ENCODE data around the gene LRP1B.

LRP1B gene

GRCh38 chr2:140203347-140203746, 1927.5 kb downstream of the LRP1B start:
- no peak for TF ChIP-seq CTCF (IDR thresholded peaks at IDR 0.05)
- H3K27ac ChIP-seq: no peak overlapping the region

GRCh38 chr2:140201572-140201971, 1929.2 kb downstream of the LRP1B start:
- Histone ChIP-seq H3K9me3 (no peaks in the 10 kb centered on the region), H3K4me1 (ENCODE audit: control insufficient read depth in 1 of 2, insufficient read depth in 1 of 2, low read depth in 1 of 2, low read length in 1 of 2) (no peaks in the 10 kb centered on the region), H3K27me3 (no peaks in the 10 kb centered on the region), H3K27ac (no peak overlapping the region), H3K36me3 (no peaks in the 10 kb centered on the region), H3K4me3 (ENCODE audit: low read depth in 1 of 2, low read length in 1 of 2) (no peak overlapping the region)
- no peak for TF ChIP-seq CTCF (IDR thresholded peaks at IDR 0.05)

More at GRCh38 chr2:140203347-140203746, 1927.5 kb downstream of the LRP1B start:
- no peaks in the 10 kb centered on the region for H3K27me3 ChIP-seq
- H3K4me1 ChIP-seq (ENCODE audit: control insufficient read depth in 1 of 2, insufficient read depth in 1 of 2, low read depth in 1 of 2, low read length in 1 of 2): no peaks in the 10 kb centered on the region
- no peaks in the 10 kb centered on the region for H3K36me3 ChIP-seq
- H3K4me3 ChIP-seq (ENCODE audit: low read depth in 1 of 2, low read length in 1 of 2): no peak overlapping the region
- H3K9me3 ChIP-seq: no peaks in the 10 kb centered on the region

GRCh38 chr2:140200764-140201163, 1930.1 kb downstream of the LRP1B start:
- H3K36me3 ChIP-seq: no peaks in the 10 kb centered on the region
- H3K9me3 ChIP-seq: no peaks in the 10 kb centered on the region
- TF ChIP-seq CTCF (IDR thresholded peaks at IDR 0.05): no peak
- H3K27ac ChIP-seq: no peak overlapping the region
- H3K27me3 ChIP-seq: no peaks in the 10 kb centered on the region
- no peak overlapping the region for H3K4me3 ChIP-seq (ENCODE audit: low read depth in 1 of 2, low read length in 1 of 2)
- H3K4me1 ChIP-seq (ENCODE audit: control insufficient read depth in 1 of 2, insufficient read depth in 1 of 2, low read depth in 1 of 2, low read length in 1 of 2): no peaks in the 10 kb centered on the region

GRCh38 chr2:140200307-140200706, 1930.5 kb downstream of the LRP1B start:
- H3K36me3 ChIP-seq: no peaks in the 10 kb centered on the region
- H3K4me1 ChIP-seq (ENCODE audit: control insufficient read depth in 1 of 2, insufficient read depth in 1 of 2, low read depth in 1 of 2, low read length in 1 of 2): no peaks in the 10 kb centered on the region
- H3K9me3 ChIP-seq: no peaks in the 10 kb centered on the region
- H3K27ac ChIP-seq: no peak overlapping the region
- TF ChIP-seq CTCF (IDR thresholded peaks at IDR 0.05): no peak
- no peak overlapping the region for H3K4me3 ChIP-seq (ENCODE audit: low read depth in 1 of 2, low read length in 1 of 2)
- H3K27me3 ChIP-seq: no peaks in the 10 kb centered on the region

- H3K4me1 ChIP-seq (ENCODE audit: control insufficient read depth in 1 of 2, insufficient read depth in 1 of 2, low read depth in 1 of 2, low read length in 1 of 2): no peaks in the 10 kb centered on the region
- no peak for TF ChIP-seq CTCF (IDR thresholded peaks at IDR 0.05)
- no peaks in the 10 kb centered on the region for H3K9me3 ChIP-seq
- no peaks in the 10 kb centered on the region for H3K27me3 ChIP-seq
- H3K36me3 ChIP-seq: no peaks in the 10 kb centered on the region
- H3K27ac ChIP-seq: no peak overlapping the region
- no peak overlapping the region for H3K4me3 ChIP-seq (ENCODE audit: low read depth in 1 of 2, low read length in 1 of 2)
Measured at GRCh38 chr2:140199312-140199711, 1931.5 kb downstream of the LRP1B start.

GRCh38 chr2:140187086-140187485, 1943.7 kb downstream of the LRP1B start:
- no peaks in the 10 kb centered on the region for H3K4me1 ChIP-seq (ENCODE audit: control insufficient read depth in 1 of 2, insufficient read depth in 1 of 2, low read depth in 1 of 2, low read length in 1 of 2)
- H3K27me3 ChIP-seq: no peaks in the 10 kb centered on the region
- H3K9me3 ChIP-seq: no peaks in the 10 kb centered on the region
- no peak overlapping the region for H3K4me3 ChIP-seq (ENCODE audit: low read depth in 1 of 2, low read length in 1 of 2)
- TF ChIP-seq CTCF (IDR thresholded peaks at IDR 0.05): no peak
- H3K36me3 ChIP-seq: no peaks in the 10 kb centered on the region
- no peak overlapping the region for H3K27ac ChIP-seq

Data from neutrophil (primary cell).